OCI-LY1 (cell line): ENCODE measurements around the gene DYNLL1.

ENCODE experiments used
- H2AFZ ChIP-seq: fragments of 200-600 bp; sonication (generic), shearing (Covaris generic); 2 replicates; pipeline ENCODE4 v1.6.0; 2014; ENCODE audit warnings: antibody characterized with exemption, mild to moderate bottlenecking, low read length
- H3F3A ChIP-seq: fragments of 200-600 bp; sonication (generic), shearing (Covaris generic); 2 replicates; pipeline ENCODE4 v1.6.0; 2014; ENCODE audit warnings: mild to moderate bottlenecking, antibody characterized with exemption, low read length, moderate library complexity; ENCODE audit not compliant: insufficient read depth
- H3K27ac ChIP-seq: fragments of 200-600 bp; sonication (generic); 2 replicates; pipeline ENCODE4 v1.5.1; 2014; ENCODE audit warnings: low read length, mixed run types, mild to moderate bottlenecking, low read depth; ENCODE audit not compliant: poor library complexity, severe bottlenecking
- H3K27me3 ChIP-seq: fragments of 200-600 bp; sonication (generic); 2 replicates; pipeline ENCODE4 v1.6.0; 2014; ENCODE audit warnings: antibody characterized with exemption, mild to moderate bottlenecking, low read length, moderate library complexity; ENCODE audit not compliant: insufficient read depth
- H3K36me3 ChIP-seq: fragments of 200-600 bp; sonication (generic); 2 replicates; pipeline ENCODE4 v1.6.1; 2014; ENCODE audit warnings: mild to moderate bottlenecking, antibody characterized with exemption, low read length, moderate library complexity, mixed read lengths; ENCODE audit not compliant: insufficient read depth
- H3K4me1 ChIP-seq: fragments of 200-600 bp; sonication (generic); 2 replicates; pipeline ENCODE4 v1.5.1; 2014; ENCODE audit warnings: mild to moderate bottlenecking, low read length, moderate library complexity; ENCODE audit not compliant: insufficient read depth, severe bottlenecking
- H3K4me2 ChIP-seq: fragments of 200-600 bp; sonication (generic), shearing (Covaris generic); 2 replicates; pipeline ENCODE4 v1.6.1; 2014; ENCODE audit warnings: low read length
- H3K4me3 ChIP-seq: fragments of 200-600 bp; sonication (generic); 2 replicates; pipeline ENCODE4 v1.5.1; 2014; ENCODE audit warnings: low read length, low read depth, mild to moderate bottlenecking, mixed read lengths; ENCODE audit not compliant: poor library complexity, severe bottlenecking
- H3K79me2 ChIP-seq: fragments of 200-600 bp; shearing (Covaris generic); 2 replicates; pipeline ENCODE4 v1.6.1; 2016; ENCODE audit warnings: mixed run types, low read length, mixed read lengths; ENCODE audit not compliant: insufficient read depth
- H3K9ac ChIP-seq: fragments of 200-600 bp; sonication (generic), shearing (Covaris generic); 2 replicates; pipeline ENCODE4 v1.6.1; 2014; ENCODE audit warnings: mild to moderate bottlenecking, low read length, mixed read lengths
- H3K9me2 ChIP-seq: fragments of 200-600 bp; sonication (generic), shearing (Covaris generic); 2 replicates; pipeline ENCODE4 v1.6.1; 2014; ENCODE audit warnings: low read depth, mild to moderate bottlenecking, low read length, mixed read lengths
- H3K9me3 ChIP-seq: fragments of 200-600 bp; shearing (Covaris generic); 2 replicates; pipeline ENCODE4 v1.6.1; 2014; ENCODE audit warnings: low read length, mixed read lengths
- H4K20me1 ChIP-seq: fragments of 200-600 bp; sonication (generic), shearing (Covaris generic); 2 replicates; pipeline ENCODE4 v1.6.0; 2016; ENCODE audit warnings: mild to moderate bottlenecking, low read length; ENCODE audit not compliant: insufficient read depth
- CTCF ChIP-seq: fragments of 200-600 bp; sonication (generic), shearing (Covaris generic); IDR thresholded peaks from 2 replicates; pipeline ENCODE4 v1.5.1; 2017; ENCODE audit warnings: mild to moderate bottlenecking, antibody characterized with exemption, low read length, moderate library complexity, mixed read lengths
- EZH2 ChIP-seq: fragments of 200-600 bp; sonication (generic), shearing (Covaris generic); IDR thresholded peaks from 2 replicates; pipeline ENCODE4 v1.8.0; 2017; ENCODE audit warnings: borderline replicate concordance, mixed run types, mild to moderate bottlenecking, antibody characterized with exemption, low read length, moderate library complexity, mixed read lengths

DYNLL1 gene

GRCh38 chr12:120534203-120534702, 38.3 kb downstream of the DYNLL1 start, which contains the start of gene RNF10:
Gene RNF10, plus strand, starts transcription at chr12:120534356. Its CDS starts 456 bp downstream, at chr12:120534812.
- TF ChIP-seq EZH2, result no peak
- TF ChIP-seq CTCF, result no peak
- Histone ChIP-seq H3F3A (0 out of 2 replicates have a peak, but pooled peaks cover 10% of the 10 kb centered on the region), H3K4me3 (peak within 1 kb of the TSS; percentile 90), H3K36me3 (peaks cover 21% of the 10 kb centered on the region), H4K20me1 (no peaks in the 10 kb centered on the region), H3K9me3 (no peaks in the 10 kb centered on the region), H3K4me1 (peaks cover 60% of the 10 kb centered on the region), H3K4me2 (peak within 1 kb of the TSS; percentile 96), H3K79me2 (peaks cover 44% of the 10 kb centered on the region), H3K9ac (peak within 1 kb of the TSS; percentile 88), H2AFZ (peak within 1 kb of the TSS; percentile 31; the same call in 1 of the 2 replicates), H3K9me2 (no peaks in the 10 kb centered on the region), H3K27ac (peak within 1 kb of the TSS; percentile 78), H3K27me3 (no peaks in the 10 kb centered on the region)

- no peaks in the 10 kb centered on the region for H3K9me3 ChIP-seq
- H3K27ac ChIP-seq, result peak overlapping the region; percentile 75
- no peaks in the 10 kb centered on the region for H3K27me3 ChIP-seq
- peaks cover 27% of the 10 kb centered on the region for H3K36me3 ChIP-seq
- H3K4me3 ChIP-seq, result peak overlapping the region; percentile 90
- peak overlapping the region; percentile 96 for H3K4me2 ChIP-seq
- no peaks in the 10 kb centered on the region for H3K9me2 ChIP-seq
- peaks cover 51% of the 10 kb centered on the region for H3K79me2 ChIP-seq
- no peak overlapping the region for H2AFZ ChIP-seq
- peak overlapping the region; percentile 88 for H3K9ac ChIP-seq
- H4K20me1 ChIP-seq, result no peaks in the 10 kb centered on the region
- TF ChIP-seq CTCF (peak; percentile 7; the same call in 1 of the 2 replicates), EZH2 (no peak)
- H3F3A ChIP-seq, result 0 out of 2 replicates have a peak, but pooled peaks cover 10% of the 10 kb centered on the region
- H3K4me1 ChIP-seq, result peaks cover 56% of the 10 kb centered on the region
These were observed 39.1 kb downstream of the DYNLL1 start for GRCh38 chr12:120534703-120535655.

- Histone ChIP-seq H3K27me3 (no peaks in the 10 kb centered on the region), H3K9ac (peak overlapping the region; percentile 88), H3K79me2 (peaks cover 63% of the 10 kb centered on the region), H4K20me1 (no peaks in the 10 kb centered on the region), H3K9me2 (no peaks in the 10 kb centered on the region), H3K4me1 (peaks cover 53% of the 10 kb centered on the region), H3K4me2 (peak overlapping the region; percentile 96), H2AFZ (no peak overlapping the region), H3K36me3 (peaks cover 40% of the 10 kb centered on the region), H3K27ac (peak overlapping the region; percentile 75), H3K4me3 (peak overlapping the region; percentile 90), H3K9me3 (no peaks in the 10 kb centered on the region), H3F3A (0 out of 2 replicates have a peak, but pooled peaks cover 10% of the 10 kb centered on the region)
- TF ChIP-seq CTCF (no peak), EZH2 (no peak)
These were observed 40.3 kb downstream of the DYNLL1 start for GRCh38 chr12:120536064-120536791.
